Neutrophil (primary cell): ENCODE results near the gene CEP112.

Source experiments
- H3K27ac ChIP-seq: fragments of 200-600 bp; sonication (generic); 2 replicates; pipeline ENCODE4 v1.5.1; 2016; ENCODE audit warnings: mild to moderate bottlenecking, moderate library complexity
- H3K27me3 ChIP-seq: fragments of 200-600 bp; sonication (generic); 2 replicates; pipeline ENCODE4 v1.6.0; 2016; ENCODE audit warnings: mild to moderate bottlenecking
- H3K36me3 ChIP-seq: fragments of 200-600 bp; sonication (generic); 2 replicates; pipeline ENCODE4 v1.5.1; 2017
- H3K4me1 ChIP-seq, 2 experiments: fragments of 200-600 bp in 1 of 2; sonication (generic) in 1 of 2; 1 replicate in 1 of 2; 2 replicates in 1 of 2; pipeline versions ENCODE4 v1.5.1 to v1.6.1; 2013 to 2016; ENCODE audit warnings: low read depth in 1 of 2, low read length in 1 of 2, mild to moderate bottlenecking in 1 of 2, moderate library complexity in 1 of 2; ENCODE audit not compliant: control insufficient read depth in 1 of 2, insufficient read depth in 1 of 2
- H3K4me3 ChIP-seq, 2 experiments: fragments of 200-600 bp in 1 of 2; sonication (generic) in 1 of 2; 1 replicate in 1 of 2; 2 replicates in 1 of 2; pipeline ENCODE4 v1.5.1; 2013 to 2016; ENCODE audit warnings: low read depth in 1 of 2, low read length in 1 of 2, mild to moderate bottlenecking in 1 of 2, moderate library complexity in 1 of 2
- H3K9me3 ChIP-seq: fragments of 200-600 bp; sonication (generic); 2 replicates; pipeline ENCODE4 v1.5.1; 2016
- CTCF ChIP-seq: fragments of 200-600 bp; sonication (generic); IDR thresholded peaks from 2 replicates; pipeline ENCODE4 v1.5.1; 2016; ENCODE audit warnings: antibody characterized with exemption

CEP112 gene

GRCh38 chr17:65780111-65780510 is 411.8 kb downstream of the CEP112 start:
- Histone ChIP-seq H3K9me3 (no peaks in the 10 kb centered on the region), H3K27me3 (no peaks in the 10 kb centered on the region), H3K27ac (no peak overlapping the region), H3K4me1 (peaks cover 0 to 1% of the 10 kb centered on the region in 2 experiments), H3K4me3 (no peak overlapping the region), H3K36me3 (no peaks in the 10 kb centered on the region)
- no peak for TF ChIP-seq CTCF

GRCh38 chr17:65776890-65777289 is 415.0 kb downstream of the CEP112 start:
- Histone ChIP-seq H3K4me3 (no peak overlapping the region), H3K27me3 (no peaks in the 10 kb centered on the region), H3K4me1 (peaks cover 0 to 10% of the 10 kb centered on the region in 2 experiments), H3K36me3 (no peaks in the 10 kb centered on the region), H3K27ac (no peak overlapping the region), H3K9me3 (no peaks in the 10 kb centered on the region)
- TF ChIP-seq CTCF = no peak

GRCh38 chr17:65774787-65775186 is 417.1 kb downstream of the CEP112 start:
- no peaks in the 10 kb centered on the region for H3K27me3 ChIP-seq

GRCh38 chr17:65772989-65773388 is 418.9 kb downstream of the CEP112 start:
- TF ChIP-seq CTCF = no peak
- Histone ChIP-seq H3K27me3 (no peaks in the 10 kb centered on the region), H3K27ac (no peak overlapping the region), H3K4me1 (peaks cover 0 to 10% of the 10 kb centered on the region in 2 experiments), H3K9me3 (no peaks in the 10 kb centered on the region), H3K4me3 (no peak overlapping the region), H3K36me3 (no peaks in the 10 kb centered on the region)

More at GRCh38 chr17:65774787-65775186, 417.1 kb downstream of the CEP112 start:
- H3K27ac ChIP-seq = no peak overlapping the region
- TF ChIP-seq CTCF = no peak
- no peaks in the 10 kb centered on the region for H3K36me3 ChIP-seq
- H3K9me3 ChIP-seq = no peaks in the 10 kb centered on the region
- peaks cover 0 to 10% of the 10 kb centered on the region in 2 experiments for H3K4me1 ChIP-seq
- H3K4me3 ChIP-seq = no peak overlapping the region

GRCh38 chr17:65771704-65772103 is 420.2 kb downstream of the CEP112 start:
- H3K4me3 ChIP-seq = no peak overlapping the region
- peaks cover 0 to 10% of the 10 kb centered on the region in 2 experiments for H3K4me1 ChIP-seq
- no peaks in the 10 kb centered on the region for H3K36me3 ChIP-seq
- no peaks in the 10 kb centered on the region for H3K9me3 ChIP-seq
- no peaks in the 10 kb centered on the region for H3K27me3 ChIP-seq
- no peak overlapping the region for H3K27ac ChIP-seq
- no peak for TF ChIP-seq CTCF

GRCh38 chr17:65763786-65764185 is 428.1 kb downstream of the CEP112 start:
- no peak overlapping the region for H3K27ac ChIP-seq
- no peaks in the 10 kb centered on the region for H3K27me3 ChIP-seq
- H3K4me1 ChIP-seq = peaks cover 0 to 5% of the 10 kb centered on the region in 2 experiments
- H3K36me3 ChIP-seq = no peaks in the 10 kb centered on the region
- TF ChIP-seq CTCF = no peak
- H3K9me3 ChIP-seq = no peaks in the 10 kb centered on the region
- no peak overlapping the region for H3K4me3 ChIP-seq
